HCT116 (cell line): Measurements from ENCODE around the gene LFNG.

Experiments
- CEBPB ChIP-seq: IDR thresholded peaks from 2 replicates; pipeline ENCODE4 v1.6.1; 2012; ENCODE audit warnings: low read depth
- EGR1 ChIP-seq: IDR thresholded peaks from 2 replicates; pipeline ENCODE4 v1.6.1; 2012; ENCODE audit warnings: low read depth
- POLR2AphosphoS5 ChIP-seq: IDR thresholded peaks from 2 replicates; pipeline ENCODE4 v1.6.1; 2011; ENCODE audit warnings: mild to moderate bottlenecking, low read depth, low read length, moderate library complexity
- TF ChIP-seq, protein P1 (sequence below), 3 experiments: fragments of 200-600 bp in 1 of 3; sonication (generic) in 1 of 3; IDR thresholded peaks in 2 of 3; conservative IDR thresholded peaks in 1 of 3; 2 replicates each; pipeline ENCODE4 v1.5.1; 2012 to 2017; ENCODE audit warnings: low read depth in 2 of 3, low read length in 2 of 3, antibody characterized with exemption in 1 of 3, borderline replicate concordance in 1 of 3, control low read depth in 1 of 3, mild to moderate bottlenecking in 1 of 3, mixed read lengths in 1 of 3, mixed run types in 1 of 3, moderate library complexity in 1 of 3; ENCODE audit not compliant: insufficient read depth in 1 of 3
- TF ChIP-seq, protein P2 (sequence below): IDR thresholded peaks from 2 replicates; pipeline ENCODE4 v1.6.1; 2012; ENCODE audit warnings: low read depth

DNA sequence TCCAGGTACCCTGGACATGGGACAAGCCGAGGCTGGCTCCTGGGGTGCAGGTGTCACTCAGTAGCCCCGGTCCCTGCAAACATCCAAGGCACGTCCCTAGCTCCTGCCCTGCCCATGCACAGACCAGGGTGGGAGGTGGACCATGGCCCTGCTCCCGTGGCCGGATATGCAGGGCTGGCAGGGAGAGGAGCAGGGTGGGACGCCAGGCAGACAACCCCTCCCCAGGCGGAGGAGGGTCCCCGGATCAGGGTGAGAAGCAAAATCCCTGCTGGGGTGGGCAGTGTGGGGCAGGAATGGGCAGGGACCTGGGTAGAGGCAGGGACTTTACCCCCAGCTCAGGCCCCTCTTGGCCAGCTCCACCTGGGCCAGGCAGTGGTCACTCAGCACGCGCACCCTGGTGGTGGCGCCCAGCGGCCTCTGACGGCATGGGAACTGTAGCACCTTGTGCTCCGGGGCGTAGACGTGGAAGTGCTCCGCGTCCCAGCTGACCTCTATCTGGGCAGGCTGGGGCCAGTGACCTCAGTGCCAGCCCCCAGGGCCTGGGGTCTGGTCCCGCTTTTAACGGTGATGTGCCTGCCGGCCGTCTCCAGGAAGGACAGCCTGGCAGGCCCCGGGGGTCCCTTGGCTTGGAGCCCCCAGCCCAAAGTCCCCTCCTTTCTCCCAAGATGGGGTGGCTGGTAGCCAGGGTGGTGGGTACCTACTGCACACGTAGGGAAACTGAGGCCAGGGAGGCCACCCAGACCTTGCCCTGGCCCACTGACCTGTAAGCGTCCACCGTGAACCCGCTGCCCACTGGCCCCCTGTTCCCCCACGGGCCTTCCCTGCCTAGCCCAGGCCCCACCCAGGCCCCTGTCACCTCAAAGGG is 44.5 kb upstream of the LFNG start:
- TF ChIP-seq EGR1 (no peak), CEBPB (no peak), POLR2AphosphoS5 (no peak)
- TF ChIP-seq, protein P1, sequence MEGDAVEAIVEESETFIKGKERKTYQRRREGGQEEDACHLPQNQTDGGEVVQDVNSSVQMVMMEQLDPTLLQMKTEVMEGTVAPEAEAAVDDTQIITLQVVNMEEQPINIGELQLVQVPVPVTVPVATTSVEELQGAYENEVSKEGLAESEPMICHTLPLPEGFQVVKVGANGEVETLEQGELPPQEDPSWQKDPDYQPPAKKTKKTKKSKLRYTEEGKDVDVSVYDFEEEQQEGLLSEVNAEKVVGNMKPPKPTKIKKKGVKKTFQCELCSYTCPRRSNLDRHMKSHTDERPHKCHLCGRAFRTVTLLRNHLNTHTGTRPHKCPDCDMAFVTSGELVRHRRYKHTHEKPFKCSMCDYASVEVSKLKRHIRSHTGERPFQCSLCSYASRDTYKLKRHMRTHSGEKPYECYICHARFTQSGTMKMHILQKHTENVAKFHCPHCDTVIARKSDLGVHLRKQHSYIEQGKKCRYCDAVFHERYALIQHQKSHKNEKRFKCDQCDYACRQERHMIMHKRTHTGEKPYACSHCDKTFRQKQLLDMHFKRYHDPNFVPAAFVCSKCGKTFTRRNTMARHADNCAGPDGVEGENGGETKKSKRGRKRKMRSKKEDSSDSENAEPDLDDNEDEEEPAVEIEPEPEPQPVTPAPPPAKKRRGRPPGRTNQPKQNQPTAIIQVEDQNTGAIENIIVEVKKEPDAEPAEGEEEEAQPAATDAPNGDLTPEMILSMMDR (IDR thresholded peaks at IDR 0.05 in 2 of 3, conservative IDR thresholded peaks at IDR 0.05 in 1 of 3; ENCODE audit: borderline replicate concordance in 1 of 3, insufficient read depth in 1 of 3, low read depth in 2 of 3, low read length in 2 of 3), result no peak
- TF ChIP-seq, protein P2, sequence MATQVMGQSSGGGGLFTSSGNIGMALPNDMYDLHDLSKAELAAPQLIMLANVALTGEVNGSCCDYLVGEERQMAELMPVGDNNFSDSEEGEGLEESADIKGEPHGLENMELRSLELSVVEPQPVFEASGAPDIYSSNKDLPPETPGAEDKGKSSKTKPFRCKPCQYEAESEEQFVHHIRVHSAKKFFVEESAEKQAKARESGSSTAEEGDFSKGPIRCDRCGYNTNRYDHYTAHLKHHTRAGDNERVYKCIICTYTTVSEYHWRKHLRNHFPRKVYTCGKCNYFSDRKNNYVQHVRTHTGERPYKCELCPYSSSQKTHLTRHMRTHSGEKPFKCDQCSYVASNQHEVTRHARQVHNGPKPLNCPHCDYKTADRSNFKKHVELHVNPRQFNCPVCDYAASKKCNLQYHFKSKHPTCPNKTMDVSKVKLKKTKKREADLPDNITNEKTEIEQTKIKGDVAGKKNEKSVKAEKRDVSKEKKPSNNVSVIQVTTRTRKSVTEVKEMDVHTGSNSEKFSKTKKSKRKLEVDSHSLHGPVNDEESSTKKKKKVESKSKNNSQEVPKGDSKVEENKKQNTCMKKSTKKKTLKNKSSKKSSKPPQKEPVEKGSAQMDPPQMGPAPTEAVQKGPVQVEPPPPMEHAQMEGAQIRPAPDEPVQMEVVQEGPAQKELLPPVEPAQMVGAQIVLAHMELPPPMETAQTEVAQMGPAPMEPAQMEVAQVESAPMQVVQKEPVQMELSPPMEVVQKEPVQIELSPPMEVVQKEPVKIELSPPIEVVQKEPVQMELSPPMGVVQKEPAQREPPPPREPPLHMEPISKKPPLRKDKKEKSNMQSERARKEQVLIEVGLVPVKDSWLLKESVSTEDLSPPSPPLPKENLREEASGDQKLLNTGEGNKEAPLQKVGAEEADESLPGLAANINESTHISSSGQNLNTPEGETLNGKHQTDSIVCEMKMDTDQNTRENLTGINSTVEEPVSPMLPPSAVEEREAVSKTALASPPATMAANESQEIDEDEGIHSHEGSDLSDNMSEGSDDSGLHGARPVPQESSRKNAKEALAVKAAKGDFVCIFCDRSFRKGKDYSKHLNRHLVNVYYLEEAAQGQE, result no peak
